Testis (tissue), 2 donors: ENCODE measurements around the gene CERT1.

Experiments
- POLR2A ChIP-seq: fragments of 450-650 bp; IDR thresholded peaks from one replicate; pipeline ENCODE4 v1.6.1; 2017; ENCODE audit warnings: antibody characterized with exemption, mild to moderate bottlenecking, moderate library complexity
- TF ChIP-seq, protein P1 (sequence below), 3 experiments: fragments of 450-650 bp in 2 of 3; fragments of 200-600 bp in 1 of 3; sonication (generic) in 1 of 3; IDR thresholded peaks; one replicate each; pipeline ENCODE4 v1.5.1; 2016 to 2019; ENCODE audit warnings: antibody characterized with exemption in 3 of 3, mild to moderate bottlenecking in 2 of 3, moderate library complexity in 1 of 3

DNA sequence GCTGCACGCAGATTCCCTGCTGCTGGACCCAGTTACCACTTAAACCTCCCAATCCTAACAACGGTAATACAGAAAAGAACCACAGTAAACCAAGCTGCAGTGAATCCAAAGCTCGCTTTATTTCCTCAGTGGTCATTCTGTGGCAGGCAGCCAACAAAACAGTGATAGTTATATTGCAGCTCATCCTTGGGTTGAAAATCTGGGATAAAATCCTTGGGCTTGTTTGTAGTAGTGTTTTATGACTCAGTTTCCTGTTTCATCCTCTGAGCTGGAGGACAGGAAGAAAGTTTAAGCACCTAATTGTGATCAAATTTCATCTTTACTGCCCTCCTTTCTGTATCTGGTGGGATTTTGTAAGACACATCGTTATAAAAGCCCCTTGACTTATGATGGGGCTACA, 143.0 kb downstream of the CERT1 start:
- no peak for TF ChIP-seq POLR2A
- TF ChIP-seq, protein P1, sequence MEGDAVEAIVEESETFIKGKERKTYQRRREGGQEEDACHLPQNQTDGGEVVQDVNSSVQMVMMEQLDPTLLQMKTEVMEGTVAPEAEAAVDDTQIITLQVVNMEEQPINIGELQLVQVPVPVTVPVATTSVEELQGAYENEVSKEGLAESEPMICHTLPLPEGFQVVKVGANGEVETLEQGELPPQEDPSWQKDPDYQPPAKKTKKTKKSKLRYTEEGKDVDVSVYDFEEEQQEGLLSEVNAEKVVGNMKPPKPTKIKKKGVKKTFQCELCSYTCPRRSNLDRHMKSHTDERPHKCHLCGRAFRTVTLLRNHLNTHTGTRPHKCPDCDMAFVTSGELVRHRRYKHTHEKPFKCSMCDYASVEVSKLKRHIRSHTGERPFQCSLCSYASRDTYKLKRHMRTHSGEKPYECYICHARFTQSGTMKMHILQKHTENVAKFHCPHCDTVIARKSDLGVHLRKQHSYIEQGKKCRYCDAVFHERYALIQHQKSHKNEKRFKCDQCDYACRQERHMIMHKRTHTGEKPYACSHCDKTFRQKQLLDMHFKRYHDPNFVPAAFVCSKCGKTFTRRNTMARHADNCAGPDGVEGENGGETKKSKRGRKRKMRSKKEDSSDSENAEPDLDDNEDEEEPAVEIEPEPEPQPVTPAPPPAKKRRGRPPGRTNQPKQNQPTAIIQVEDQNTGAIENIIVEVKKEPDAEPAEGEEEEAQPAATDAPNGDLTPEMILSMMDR (IDR thresholded peaks at IDR 0.05), result no peak
